Stimulated activated naive CD8-positive, alpha-beta T cell treated with anti-CD3 and anti-CD28 coated beads, Interleukin-15, Interleukin-2, amounts not matched to agents 100 ng/mL and 50 ng/mL, for 24 hours (primary cell): ENCODE measurements around the gene SPRY2.

ENCODE experiments used
- H3K27ac Mint-ChIP-seq: one replicate; pipeline ENCODE4 v1.8.0; 2021; ENCODE audit warnings: mild to moderate bottlenecking, mixed read lengths
- H3K27me3 Mint-ChIP-seq: one replicate; pipeline ENCODE4 v1.8.0; 2021; ENCODE audit warnings: mixed read lengths
- H3K36me3 Mint-ChIP-seq: one replicate; pipeline ENCODE4 v1.8.0; 2021; ENCODE audit warnings: low read depth, mixed read lengths
- H3K4me1 Mint-ChIP-seq: one replicate; pipeline ENCODE4 v1.8.0; 2021; ENCODE audit warnings: low read depth, mixed read lengths
- H3K4me3 Mint-ChIP-seq: one replicate; pipeline ENCODE4 v1.8.0; 2021; ENCODE audit warnings: mild to moderate bottlenecking, mixed read lengths
- H3K9me3 Mint-ChIP-seq: one replicate; pipeline ENCODE4 v1.8.0; 2021; ENCODE audit warnings: mixed read lengths

SPRY2 gene

GRCh38 chr13:80312012-80312704, 28.8 kb downstream of the SPRY2 start:
- Mint-ChIP-seq H3K27me3 (no peaks in the 10 kb centered on the region), H3K4me1 (no peaks in the 10 kb centered on the region), H3K4me3 (no peak overlapping the region), H3K36me3 (no peaks in the 10 kb centered on the region), H3K27ac (no peak overlapping the region), H3K9me3 (no peaks in the 10 kb centered on the region)

- Mint-ChIP-seq H3K36me3 (no peaks in the 10 kb centered on the region), H3K4me3 (no peak overlapping the region), H3K27ac (no peak overlapping the region), H3K9me3 (no peaks in the 10 kb centered on the region), H3K27me3 (no peaks in the 10 kb centered on the region), H3K4me1 (no peaks in the 10 kb centered on the region)
Observed at GRCh38 chr13:80309926-80310325, 31.0 kb downstream of the SPRY2 start.

- no peaks in the 10 kb centered on the region for H3K36me3 Mint-ChIP-seq
- H3K4me3 Mint-ChIP-seq: no peak overlapping the region
- H3K4me1 Mint-ChIP-seq: no peaks in the 10 kb centered on the region
- H3K9me3 Mint-ChIP-seq: no peaks in the 10 kb centered on the region
- no peaks in the 10 kb centered on the region for H3K27me3 Mint-ChIP-seq
- no peak overlapping the region for H3K27ac Mint-ChIP-seq
Observed at GRCh38 chr13:80307401-80307987, 33.4 kb downstream of the SPRY2 start.

GRCh38 chr13:80306337-80306972, 34.5 kb downstream of the SPRY2 start:
- Mint-ChIP-seq H3K27me3 (no peaks in the 10 kb centered on the region), H3K27ac (no peak overlapping the region), H3K36me3 (no peaks in the 10 kb centered on the region), H3K4me3 (no peak overlapping the region), H3K4me1 (no peaks in the 10 kb centered on the region), H3K9me3 (no peaks in the 10 kb centered on the region)

DNA sequence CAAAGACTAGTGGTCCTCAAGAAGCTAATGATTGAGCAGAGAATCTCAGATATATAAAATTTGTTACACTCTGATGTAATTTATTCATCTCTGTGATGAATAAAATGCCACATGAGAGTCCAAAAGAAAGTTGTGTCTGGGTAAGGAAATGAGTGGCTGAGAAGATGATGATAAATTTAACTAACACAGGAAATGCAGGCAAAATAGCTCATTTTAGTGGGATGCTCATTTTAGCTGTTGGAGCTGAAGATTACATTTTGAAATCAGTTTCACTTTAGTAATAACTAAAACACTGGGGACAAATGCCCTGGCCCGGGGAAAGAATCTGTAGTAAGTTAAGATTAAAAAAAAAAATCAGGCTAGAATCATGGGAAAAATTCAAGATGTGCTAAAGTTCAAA, 35.2 kb downstream of the SPRY2 start:
- Mint-ChIP-seq H3K4me3 (no peak overlapping the region), H3K27me3 (no peaks in the 10 kb centered on the region), H3K9me3 (no peaks in the 10 kb centered on the region), H3K36me3 (no peaks in the 10 kb centered on the region), H3K27ac (no peak overlapping the region), H3K4me1 (no peaks in the 10 kb centered on the region)

- no peaks in the 10 kb centered on the region for H3K4me1 Mint-ChIP-seq
- no peaks in the 10 kb centered on the region for H3K9me3 Mint-ChIP-seq
- H3K4me3 Mint-ChIP-seq: no peak overlapping the region
- H3K27me3 Mint-ChIP-seq: no peaks in the 10 kb centered on the region
- no peak overlapping the region for H3K27ac Mint-ChIP-seq
- no peaks in the 10 kb centered on the region for H3K36me3 Mint-ChIP-seq
Observed at GRCh38 chr13:80303225-80303811, 37.6 kb downstream of the SPRY2 start.

DNA sequence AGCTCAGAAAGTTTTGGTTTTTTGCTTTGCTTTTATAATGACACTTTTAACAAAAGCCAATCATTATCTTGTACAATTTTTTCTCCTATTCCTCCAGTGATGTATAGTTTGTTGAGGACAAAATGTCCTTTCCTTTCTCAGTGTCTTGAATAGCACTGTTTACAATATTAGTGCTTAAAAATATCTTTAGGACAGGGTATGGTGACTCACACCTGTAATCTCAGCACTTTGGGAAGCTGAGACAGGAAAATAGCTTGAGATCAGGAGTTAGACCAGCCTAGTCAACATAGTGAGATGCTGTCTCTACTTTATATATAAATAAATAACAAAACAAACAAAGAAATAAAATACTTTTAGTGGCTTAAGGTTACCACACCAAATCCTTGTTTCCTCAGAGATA, 41.9 kb downstream of the SPRY2 start:
- Mint-ChIP-seq H3K36me3 (no peaks in the 10 kb centered on the region), H3K4me3 (no peak overlapping the region), H3K27me3 (no peaks in the 10 kb centered on the region), H3K4me1 (no peaks in the 10 kb centered on the region), H3K9me3 (peaks cover 3% of the 10 kb centered on the region), H3K27ac (no peak overlapping the region)

GRCh38 chr13:80297503-80297902, 43.4 kb downstream of the SPRY2 start:
- no peaks in the 10 kb centered on the region for H3K4me1 Mint-ChIP-seq
- H3K27ac Mint-ChIP-seq: no peak overlapping the region
- no peaks in the 10 kb centered on the region for H3K27me3 Mint-ChIP-seq
- no peaks in the 10 kb centered on the region for H3K36me3 Mint-ChIP-seq
- peaks cover 4% of the 10 kb centered on the region for H3K9me3 Mint-ChIP-seq
- H3K4me3 Mint-ChIP-seq: no peak overlapping the region

GRCh38 chr13:80297094-80297493, 43.8 kb downstream of the SPRY2 start:
- Mint-ChIP-seq H3K4me1 (no peaks in the 10 kb centered on the region), H3K27ac (no peak overlapping the region), H3K27me3 (no peaks in the 10 kb centered on the region), H3K9me3 (peaks cover 4% of the 10 kb centered on the region), H3K4me3 (no peak overlapping the region), H3K36me3 (no peaks in the 10 kb centered on the region)

DNA sequence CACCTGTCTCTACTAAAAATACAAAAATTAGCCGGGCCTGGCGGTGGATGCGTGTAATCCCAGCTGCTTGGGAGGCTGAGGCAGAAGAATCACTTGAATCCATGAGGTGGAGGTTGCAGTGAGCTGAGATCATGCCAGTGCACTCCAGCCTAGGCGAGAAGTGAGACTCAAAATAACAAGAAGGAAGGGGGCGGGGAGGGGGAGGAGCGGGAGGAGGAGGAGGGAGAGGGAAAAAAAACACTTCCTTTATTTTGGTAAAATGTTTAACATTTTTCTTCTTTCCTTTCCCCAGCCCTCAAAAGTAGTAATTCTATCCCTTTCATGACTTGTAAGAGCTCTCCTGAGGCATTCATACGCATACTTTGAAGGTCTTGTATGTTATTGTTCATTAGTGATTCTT, 44.3 kb downstream of the SPRY2 start:
- Mint-ChIP-seq H3K36me3 (no peaks in the 10 kb centered on the region), H3K4me3 (no peak overlapping the region), H3K9me3 (peaks cover 4% of the 10 kb centered on the region), H3K27me3 (no peaks in the 10 kb centered on the region), H3K27ac (no peak overlapping the region), H3K4me1 (no peaks in the 10 kb centered on the region)

DNA sequence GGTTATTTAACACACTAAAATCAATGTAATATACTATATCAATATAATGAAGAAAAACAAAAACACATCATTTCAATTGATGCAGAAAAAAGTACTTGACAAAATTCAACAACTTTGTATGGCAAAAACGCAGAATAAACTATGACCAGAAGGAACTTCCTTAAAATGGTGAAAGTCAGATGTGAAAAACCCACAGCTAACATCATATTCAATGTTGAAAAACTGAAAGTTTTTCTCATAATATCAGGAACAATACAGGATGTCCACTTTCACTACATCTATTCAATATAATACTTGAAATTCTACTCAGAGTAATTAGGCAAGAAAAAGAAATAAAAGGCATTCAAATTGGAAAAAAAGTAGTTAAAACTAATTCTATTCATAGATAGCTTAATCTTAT, 50.3 kb downstream of the SPRY2 start:
- Mint-ChIP-seq H3K27me3 (no peaks in the 10 kb centered on the region), H3K4me1 (no peaks in the 10 kb centered on the region), H3K36me3 (no peaks in the 10 kb centered on the region), H3K4me3 (no peak overlapping the region), H3K9me3 (peaks cover 8% of the 10 kb centered on the region), H3K27ac (no peak overlapping the region)
